ENCODE results near the gene TNPO2. TPM values are rescaled to one million over a fixed set of nuclear protein-coding genes. Genes with fewer than 3 reads are reported as not detected.

TNPO2 gene
- total and polyA plus RNA-seq, 2 of the 13 experiments (the other 11 are each of a cell fraction or from before 2014, with no cell fraction given), result 31.7 to 61.0 TPM

DNA sequence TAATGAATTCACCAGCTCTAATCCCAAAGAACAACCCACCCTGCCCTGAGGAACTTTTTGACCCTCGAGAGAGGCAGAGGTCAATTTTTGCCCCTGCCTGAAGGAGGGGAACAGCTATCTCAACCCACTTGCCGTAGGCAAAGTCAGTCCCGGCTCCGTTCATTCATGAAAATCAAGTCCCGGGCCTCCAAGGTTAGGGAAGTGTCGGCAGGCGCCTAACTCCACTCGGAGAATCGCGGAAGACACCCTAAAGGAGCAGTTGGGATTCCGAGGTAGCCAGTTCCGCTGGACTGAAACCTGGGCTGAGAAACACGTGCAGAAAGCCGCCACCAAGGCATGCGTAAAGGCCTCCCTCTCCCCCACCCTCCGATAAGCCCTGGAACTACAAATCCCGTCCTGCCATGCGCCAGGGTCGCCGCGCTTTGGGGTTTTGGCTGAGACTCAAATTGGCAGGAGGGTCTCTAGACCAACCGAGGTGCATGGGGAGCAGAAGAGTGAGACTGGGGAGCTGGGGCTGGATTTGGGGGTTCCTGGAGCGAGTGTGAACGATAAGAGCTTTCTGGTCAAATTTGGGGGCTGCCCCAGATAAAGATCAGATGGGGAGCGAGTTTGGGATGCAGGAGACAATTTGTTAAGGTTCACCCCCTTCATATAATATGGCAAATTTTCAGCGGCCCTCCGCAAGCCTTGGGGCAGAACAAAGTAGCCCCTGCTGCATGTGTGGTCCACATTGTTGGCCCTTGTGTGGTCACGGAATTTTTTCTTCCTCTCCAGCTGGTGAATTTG, at the start of gene TNPO2 (continued):
- TF ChIP-seq, protein P1, sequence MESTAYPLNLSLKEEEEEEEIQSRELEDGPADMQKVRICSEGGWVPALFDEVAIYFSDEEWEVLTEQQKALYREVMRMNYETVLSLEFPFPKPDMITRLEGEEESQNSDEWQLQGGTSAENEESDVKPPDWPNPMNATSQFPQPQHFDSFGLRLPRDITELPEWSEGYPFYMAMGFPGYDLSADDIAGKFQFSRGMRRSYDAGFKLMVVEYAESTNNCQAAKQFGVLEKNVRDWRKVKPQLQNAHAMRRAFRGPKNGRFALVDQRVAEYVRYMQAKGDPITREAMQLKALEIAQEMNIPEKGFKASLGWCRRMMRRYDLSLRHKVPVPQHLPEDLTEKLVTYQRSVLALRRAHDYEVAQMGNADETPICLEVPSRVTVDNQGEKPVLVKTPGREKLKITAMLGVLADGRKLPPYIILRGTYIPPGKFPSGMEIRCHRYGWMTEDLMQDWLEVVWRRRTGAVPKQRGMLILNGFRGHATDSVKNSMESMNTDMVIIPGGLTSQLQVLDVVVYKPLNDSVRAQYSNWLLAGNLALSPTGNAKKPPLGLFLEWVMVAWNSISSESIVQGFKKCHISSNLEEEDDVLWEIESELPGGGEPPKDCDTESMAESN (CRISPR knock-in tag; conservative IDR thresholded peaks at IDR 0.05), result peak; percentile 64; the same call in 1 of the 2 replicates
- TF ChIP-seq GABPA (IDR thresholded peaks at IDR 0.05; ENCODE audit: low read depth, low read length), result no peak
- peak; percentile 72 for TF ChIP-seq GABPA (CRISPR knock-in tag; IDR thresholded peaks at IDR 0.05; ENCODE audit: low read depth)
- no peak for TF ChIP-seq KLF13 (CRISPR knock-in tag; IDR thresholded peaks at IDR 0.05)
- TF ChIP-seq FOXO1 (CRISPR knock-in tag; IDR thresholded peaks at IDR 0.05), result no peak; the same call in 1 of the 2 replicates
- peak; percentile 36 for TF ChIP-seq ZNF883 (CRISPR knock-in tag; IDR thresholded peaks at IDR 0.05; ENCODE audit: not compliant biosample characterization)
- peak; percentile 61 for TF ChIP-seq TAF1 (CRISPR knock-in tag; IDR thresholded peaks at IDR 0.05)
- TF ChIP-seq, protein P2, sequence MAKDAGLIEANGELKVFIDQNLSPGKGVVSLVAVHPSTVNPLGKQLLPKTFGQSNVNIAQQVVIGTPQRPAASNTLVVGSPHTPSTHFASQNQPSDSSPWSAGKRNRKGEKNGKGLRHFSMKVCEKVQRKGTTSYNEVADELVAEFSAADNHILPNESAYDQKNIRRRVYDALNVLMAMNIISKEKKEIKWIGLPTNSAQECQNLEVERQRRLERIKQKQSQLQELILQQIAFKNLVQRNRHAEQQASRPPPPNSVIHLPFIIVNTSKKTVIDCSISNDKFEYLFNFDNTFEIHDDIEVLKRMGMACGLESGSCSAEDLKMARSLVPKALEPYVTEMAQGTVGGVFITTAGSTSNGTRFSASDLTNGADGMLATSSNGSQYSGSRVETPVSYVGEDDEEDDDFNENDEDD (CRISPR knock-in tag; IDR thresholded peaks at IDR 0.05; ENCODE audit: borderline replicate concordance), result peak; percentile 88
- peak; percentile 59; the same call in 1 of the 2 replicates for TF ChIP-seq KAT8 (CRISPR knock-in tag; IDR thresholded peaks at IDR 0.05)
- TF ChIP-seq, protein P3, sequence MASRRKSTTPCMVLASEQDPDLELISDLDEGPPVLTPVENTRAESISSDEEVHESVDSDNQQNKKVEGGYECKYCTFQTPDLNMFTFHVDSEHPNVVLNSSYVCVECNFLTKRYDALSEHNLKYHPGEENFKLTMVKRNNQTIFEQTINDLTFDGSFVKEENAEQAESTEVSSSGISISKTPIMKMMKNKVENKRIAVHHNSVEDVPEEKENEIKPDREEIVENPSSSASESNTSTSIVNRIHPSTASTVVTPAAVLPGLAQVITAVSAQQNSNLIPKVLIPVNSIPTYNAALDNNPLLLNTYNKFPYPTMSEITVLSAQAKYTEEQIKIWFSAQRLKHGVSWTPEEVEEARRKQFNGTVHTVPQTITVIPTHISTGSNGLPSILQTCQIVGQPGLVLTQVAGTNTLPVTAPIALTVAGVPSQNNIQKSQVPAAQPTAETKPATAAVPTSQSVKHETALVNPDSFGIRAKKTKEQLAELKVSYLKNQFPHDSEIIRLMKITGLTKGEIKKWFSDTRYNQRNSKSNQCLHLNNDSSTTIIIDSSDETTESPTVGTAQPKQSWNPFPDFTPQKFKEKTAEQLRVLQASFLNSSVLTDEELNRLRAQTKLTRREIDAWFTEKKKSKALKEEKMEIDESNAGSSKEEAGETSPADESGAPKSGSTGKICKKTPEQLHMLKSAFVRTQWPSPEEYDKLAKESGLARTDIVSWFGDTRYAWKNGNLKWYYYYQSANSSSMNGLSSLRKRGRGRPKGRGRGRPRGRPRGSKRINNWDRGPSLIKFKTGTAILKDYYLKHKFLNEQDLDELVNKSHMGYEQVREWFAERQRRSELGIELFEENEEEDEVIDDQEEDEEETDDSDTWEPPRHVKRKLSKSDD (CRISPR knock-in tag; IDR thresholded peaks at IDR 0.05; ENCODE audit: low read depth), result no peak
- 0 out of 2 replicates have a peak, but pooled peaks have one; percentile 25 for TF ChIP-seq PCBP1 (IDR thresholded peaks at IDR 0.05; ENCODE audit: borderline replicate concordance, low read depth, low read length)
- TF ChIP-seq ZNF30 (CRISPR knock-in tag; IDR thresholded peaks at IDR 0.05), result no peak
- TF ChIP-seq ZNF598 (CRISPR knock-in tag; IDR thresholded peaks at IDR 0.05; ENCODE audit: borderline replicate concordance), result peak; percentile 71; the same call in 1 of the 2 replicates
- TF ChIP-seq, protein P4, sequence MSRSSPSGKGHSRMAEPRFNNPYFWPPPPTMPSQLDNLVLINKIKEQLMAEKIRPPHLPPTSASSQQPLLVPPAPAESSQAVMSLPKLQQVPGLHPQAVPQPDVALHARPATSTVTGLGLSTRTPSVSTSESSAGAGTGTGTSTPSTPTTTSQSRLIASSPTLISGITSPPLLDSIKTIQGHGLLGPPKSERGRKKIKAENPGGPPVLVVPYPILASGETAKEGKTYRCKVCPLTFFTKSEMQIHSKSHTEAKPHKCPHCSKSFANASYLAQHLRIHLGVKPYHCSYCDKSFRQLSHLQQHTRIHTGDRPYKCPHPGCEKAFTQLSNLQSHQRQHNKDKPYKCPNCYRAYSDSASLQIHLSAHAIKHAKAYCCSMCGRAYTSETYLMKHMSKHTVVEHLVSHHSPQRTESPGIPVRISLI (CRISPR knock-in tag; IDR thresholded peaks at IDR 0.05; ENCODE audit: borderline replicate concordance), result peak; percentile 8; the same call in 1 of the 2 replicates
- TF ChIP-seq ZMAT3 (CRISPR knock-in tag; conservative IDR thresholded peaks at IDR 0.05), result peak; percentile 78
- TF ChIP-seq ZFAT (CRISPR knock-in tag; conservative IDR thresholded peaks at IDR 0.05), result no peak
- TF ChIP-seq, protein P5, sequence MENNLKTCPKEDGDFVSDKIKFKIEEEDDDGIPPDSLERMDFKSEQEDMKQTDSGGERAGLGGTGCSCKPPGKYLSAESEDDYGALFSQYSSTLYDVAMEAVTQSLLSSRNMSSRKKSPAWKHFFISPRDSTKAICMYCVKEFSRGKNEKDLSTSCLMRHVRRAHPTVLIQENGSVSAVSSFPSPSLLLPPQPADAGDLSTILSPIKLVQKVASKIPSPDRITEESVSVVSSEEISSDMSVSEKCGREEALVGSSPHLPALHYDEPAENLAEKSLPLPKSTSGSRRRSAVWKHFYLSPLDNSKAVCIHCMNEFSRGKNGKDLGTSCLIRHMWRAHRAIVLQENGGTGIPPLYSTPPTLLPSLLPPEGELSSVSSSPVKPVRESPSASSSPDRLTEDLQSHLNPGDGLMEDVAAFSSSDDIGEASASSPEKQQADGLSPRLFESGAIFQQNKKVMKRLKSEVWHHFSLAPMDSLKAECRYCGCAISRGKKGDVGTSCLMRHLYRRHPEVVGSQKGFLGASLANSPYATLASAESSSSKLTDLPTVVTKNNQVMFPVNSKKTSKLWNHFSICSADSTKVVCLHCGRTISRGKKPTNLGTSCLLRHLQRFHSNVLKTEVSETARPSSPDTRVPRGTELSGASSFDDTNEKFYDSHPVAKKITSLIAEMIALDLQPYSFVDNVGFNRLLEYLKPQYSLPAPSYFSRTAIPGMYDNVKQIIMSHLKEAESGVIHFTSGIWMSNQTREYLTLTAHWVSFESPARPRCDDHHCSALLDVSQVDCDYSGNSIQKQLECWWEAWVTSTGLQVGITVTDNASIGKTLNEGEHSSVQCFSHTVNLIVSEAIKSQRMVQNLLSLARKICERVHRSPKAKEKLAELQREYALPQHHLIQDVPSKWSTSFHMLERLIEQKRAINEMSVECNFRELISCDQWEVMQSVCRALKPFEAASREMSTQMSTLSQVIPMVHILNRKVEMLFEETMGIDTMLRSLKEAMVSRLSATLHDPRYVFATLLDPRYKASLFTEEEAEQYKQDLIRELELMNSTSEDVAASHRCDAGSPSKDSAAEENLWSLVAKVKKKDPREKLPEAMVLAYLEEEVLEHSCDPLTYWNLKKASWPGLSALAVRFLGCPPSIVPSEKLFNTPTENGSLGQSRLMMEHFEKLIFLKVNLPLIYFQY (CRISPR knock-in tag; IDR thresholded peaks at IDR 0.05; ENCODE audit: borderline replicate concordance), result no peak
